Activated CD4-positive, alpha-beta memory T cell treated with anti-CD3 and anti-CD28 coated beads, Interleukin-2, amount 10 ng/mL, durations not matched to agents 7 days and 5 days (primary cell): Measurements from ENCODE around the gene MLC1. TPM values are rescaled to one million over a fixed set of nuclear protein-coding genes. Genes with fewer than 3 reads are reported as not detected.

Source experiments
- CTCF ChIA-PET: fragments of 350-600 bp; sonication (Branson Sonifier 250); formaldehyde crosslinking; loops from one replicate; lab custom pipeline; 2021; ENCODE audit warnings: antibody characterized with exemption, inconsistent platforms; lab: Charles Lee
- POLR2A ChIA-PET: fragments of 350-600 bp; sonication (Branson Sonifier 250); formaldehyde crosslinking; loops from one replicate; lab custom pipeline; 2021; ENCODE audit warnings: antibody characterized with exemption; lab: Charles Lee
- DNase-seq: peaks from one replicate; pipeline ENCODE4 v3.0.0-alpha.2; 2020
- H3K27ac Mint-ChIP-seq: one replicate; pipeline ENCODE4 v1.8.0; 2021; ENCODE audit warnings: mild to moderate bottlenecking, mixed read lengths
- H3K27me3 Mint-ChIP-seq: one replicate; pipeline ENCODE4 v1.8.0; 2021; ENCODE audit warnings: mixed read lengths
- H3K36me3 Mint-ChIP-seq: one replicate; pipeline ENCODE4 v1.8.0; 2021; ENCODE audit warnings: low read depth, mixed read lengths
- H3K4me1 Mint-ChIP-seq: one replicate; pipeline ENCODE4 v1.8.0; 2021; ENCODE audit warnings: mixed read lengths
- H3K4me3 Mint-ChIP-seq: one replicate; pipeline ENCODE4 v1.8.0; 2021; ENCODE audit warnings: mild to moderate bottlenecking, mixed read lengths
- H3K9me3 Mint-ChIP-seq: one replicate; pipeline ENCODE4 v1.8.0; 2021; ENCODE audit warnings: mixed read lengths
- total RNA-seq, 2 experiments: library from RNA; stranded (reverse); gene quantifications; one replicate each; pipeline ENCODE4 v1.2.3, GENCODE V29; 2021

Gene MLC1
- total RNA-seq, 2 experiments from 2014 or later = 0.30 to 0.50 TPM

DNA sequence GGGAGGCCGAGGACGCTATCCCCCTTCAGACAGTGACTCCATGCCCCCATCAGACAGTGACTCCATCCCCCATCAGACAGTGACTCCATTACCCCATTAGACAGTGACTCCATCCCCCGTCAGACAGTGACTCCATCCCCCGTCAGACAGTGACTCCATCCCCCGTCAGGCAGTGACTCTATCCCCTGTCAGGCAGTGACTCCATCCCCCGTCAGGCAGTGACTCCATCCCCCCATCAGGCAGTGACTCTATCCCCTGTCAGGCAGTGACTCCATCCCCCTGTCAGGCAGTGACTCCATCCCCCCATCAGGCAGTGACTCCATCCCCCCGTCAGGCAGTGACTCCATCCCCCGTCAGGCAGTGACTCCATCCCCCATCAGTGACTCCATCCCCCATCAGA, 18.0 kb downstream of the MLC1 start:
- H3K36me3 Mint-ChIP-seq = no peaks in the 10 kb centered on the region
- ChIA-PET POLR2A (no interaction called here), CTCF (interaction anchor here (0.5 kb wide), 1 partner anchor 21 kb away, joined by 3 read pairs; no protein-coding TSS in a partner anchor)
- no peaks in the 10 kb centered on the region for H3K27me3 Mint-ChIP-seq
- H3K4me3 Mint-ChIP-seq = no peak overlapping the region
- DNase-seq = no peak
- H3K27ac Mint-ChIP-seq = no peak overlapping the region
- no peaks in the 10 kb centered on the region for H3K9me3 Mint-ChIP-seq
- no peaks in the 10 kb centered on the region for H3K4me1 Mint-ChIP-seq

DNA sequence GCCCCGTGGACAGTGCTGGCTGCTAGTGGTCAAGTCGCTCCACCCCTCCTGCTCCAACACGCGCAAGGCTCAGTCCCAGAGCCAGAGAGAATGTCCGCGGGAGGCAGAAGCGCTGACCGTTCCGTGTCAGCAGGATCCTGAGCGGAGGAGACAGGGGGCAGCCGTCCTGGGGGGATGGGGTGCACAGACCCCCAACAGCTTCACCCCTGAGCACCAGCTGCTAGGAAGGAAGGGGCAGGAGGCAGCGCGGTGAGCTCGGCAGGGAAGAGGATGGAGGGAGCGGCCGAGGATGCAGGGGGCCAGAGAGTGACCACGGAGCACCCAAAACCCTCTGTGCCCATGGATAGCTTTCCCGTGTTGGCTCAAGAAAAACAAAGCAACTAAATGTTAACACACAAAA, 20.8 kb downstream of the MLC1 start:
- Mint-ChIP-seq H3K4me3 (no peak overlapping the region), H3K36me3 (no peaks in the 10 kb centered on the region), H3K9me3 (no peaks in the 10 kb centered on the region), H3K4me1 (no peaks in the 10 kb centered on the region), H3K27ac (no peak overlapping the region), H3K27me3 (peaks cover 7% of the 10 kb centered on the region)
- ChIA-PET CTCF (interaction anchor here (1.8 kb wide), 1 partner anchor 11 kb away, joined by 3 read pairs; no protein-coding TSS in a partner anchor), POLR2A (no interaction called here)
- no peak for DNase-seq

DNA sequence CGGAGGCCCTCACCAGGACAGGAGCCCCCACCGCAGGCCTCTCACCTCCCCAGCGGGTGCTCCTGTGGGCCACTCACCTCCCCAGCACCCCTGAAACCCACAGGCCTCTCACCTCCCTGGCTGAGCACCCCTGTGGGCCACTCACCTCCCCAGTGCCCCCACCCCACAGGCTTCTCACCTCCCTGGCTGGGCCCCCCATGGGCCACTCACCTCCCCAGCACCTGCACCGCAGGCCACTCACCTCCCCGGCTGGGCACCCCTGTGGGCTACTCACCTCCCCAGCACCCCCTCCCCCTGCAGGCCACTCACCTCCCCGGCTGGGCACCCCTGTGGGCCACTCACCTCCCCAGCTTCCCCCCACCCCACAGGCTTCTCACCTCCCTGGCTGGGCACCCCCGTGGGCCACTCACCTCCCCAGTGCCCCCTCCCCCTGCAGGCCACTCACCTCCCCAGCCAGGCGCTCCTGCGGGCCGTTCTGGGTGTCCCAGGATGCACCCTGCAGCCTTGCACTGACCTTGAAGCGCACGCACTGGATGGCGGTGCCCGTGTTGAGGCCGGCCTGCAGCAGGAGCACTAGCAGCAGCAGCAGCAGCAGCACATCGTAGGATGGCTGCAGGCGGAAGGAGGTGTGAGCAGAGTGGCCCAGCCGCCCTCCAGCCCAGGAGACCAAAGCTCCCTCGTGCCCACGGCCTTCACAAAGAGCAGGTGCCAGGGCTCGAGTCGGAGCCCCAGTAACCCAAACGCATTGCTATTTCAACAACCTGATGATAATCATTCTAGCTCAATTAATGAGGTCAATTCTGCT, 21.4 kb downstream of the MLC1 start:
- Mint-ChIP-seq H3K36me3 (no peaks in the 10 kb centered on the region), H3K4me3 (no peak overlapping the region), H3K9me3 (no peaks in the 10 kb centered on the region), H3K27me3 (peaks cover 12% of the 10 kb centered on the region), H3K27ac (no peak overlapping the region), H3K4me1 (no peaks in the 10 kb centered on the region)
- ChIA-PET CTCF (interaction anchor here (1.8 kb wide), 1 partner anchor 10 kb away, joined by 3 read pairs; no protein-coding TSS in a partner anchor), POLR2A (no interaction called here)
- no peak for DNase-seq

DNA sequence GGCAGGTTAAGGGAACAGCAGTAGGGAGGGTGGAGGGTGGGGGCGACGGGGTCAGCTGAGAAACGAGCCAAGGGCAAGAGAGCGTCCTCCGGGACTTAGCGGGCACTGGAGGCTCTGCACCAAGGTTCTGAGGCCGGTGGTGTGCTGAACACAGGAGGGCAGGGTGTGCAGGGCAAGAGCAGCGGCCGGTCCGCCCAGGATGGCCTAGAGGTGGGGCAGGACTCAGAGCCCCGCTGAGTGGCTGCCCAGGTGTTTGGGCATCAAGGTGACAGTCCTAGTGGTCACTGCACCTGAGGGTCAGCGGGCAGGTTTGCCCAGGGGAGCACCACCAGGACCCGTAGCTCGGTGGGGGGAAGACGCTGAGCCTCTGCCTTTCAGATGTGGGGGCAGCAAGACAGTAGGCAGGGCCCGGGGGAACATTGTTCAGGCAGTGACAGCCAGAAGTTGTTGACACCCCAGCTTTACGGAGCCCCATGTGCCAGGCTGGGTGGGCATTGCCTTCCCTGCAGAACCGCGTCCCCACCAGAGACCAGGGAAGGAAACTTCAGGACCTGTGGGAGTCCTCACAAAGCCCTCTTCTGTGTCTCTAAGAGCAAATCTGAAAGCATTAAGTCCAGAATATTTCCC, 22.6 kb downstream of the MLC1 start:
- DNase-seq = no peak
- CTCF ChIA-PET = no interaction called here
- no peak overlapping the region for H3K4me3 Mint-ChIP-seq
- no peak overlapping the region for H3K27ac Mint-ChIP-seq
- no peaks in the 10 kb centered on the region for H3K9me3 Mint-ChIP-seq
- no peaks in the 10 kb centered on the region for H3K4me1 Mint-ChIP-seq
- H3K27me3 Mint-ChIP-seq = peaks cover 14% of the 10 kb centered on the region
- no peaks in the 10 kb centered on the region for H3K36me3 Mint-ChIP-seq
- POLR2A ChIA-PET = no interaction called here

DNA sequence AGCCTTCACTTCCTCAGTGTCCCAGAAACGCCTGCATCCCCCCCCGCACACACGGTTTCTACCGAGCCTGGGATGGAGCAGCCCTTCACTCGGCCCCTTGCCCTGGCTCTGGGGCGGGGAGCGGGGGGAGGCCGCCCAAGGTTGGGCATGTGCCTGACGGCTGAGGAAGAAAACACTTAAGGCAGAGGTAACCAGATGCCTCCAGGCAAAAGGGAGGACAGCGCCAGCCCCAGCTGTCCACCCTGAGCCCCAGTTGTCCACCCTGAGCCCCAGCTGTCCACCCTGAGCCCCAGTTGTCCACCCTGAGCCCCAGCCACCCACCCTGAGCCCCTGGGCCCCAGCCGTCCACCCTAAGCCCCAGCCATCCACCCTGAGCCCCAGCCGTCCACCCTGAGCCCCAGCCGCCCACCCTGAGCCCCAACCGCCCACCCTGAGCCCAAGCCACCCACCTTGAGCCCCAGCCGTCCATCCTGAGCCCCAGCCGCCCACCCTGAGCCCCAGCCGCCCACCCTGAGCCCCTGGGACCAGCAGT, 23.3 kb downstream of the MLC1 start:
- H3K4me1 Mint-ChIP-seq = no peaks in the 10 kb centered on the region
- peaks cover 15% of the 10 kb centered on the region for H3K27me3 Mint-ChIP-seq
- CTCF ChIA-PET = no interaction called here
- no peaks in the 10 kb centered on the region for H3K36me3 Mint-ChIP-seq
- no peak overlapping the region for H3K4me3 Mint-ChIP-seq
- no peaks in the 10 kb centered on the region for H3K9me3 Mint-ChIP-seq
- no peak overlapping the region for H3K27ac Mint-ChIP-seq
- POLR2A ChIA-PET = no interaction called here
- no peak for DNase-seq

DNA sequence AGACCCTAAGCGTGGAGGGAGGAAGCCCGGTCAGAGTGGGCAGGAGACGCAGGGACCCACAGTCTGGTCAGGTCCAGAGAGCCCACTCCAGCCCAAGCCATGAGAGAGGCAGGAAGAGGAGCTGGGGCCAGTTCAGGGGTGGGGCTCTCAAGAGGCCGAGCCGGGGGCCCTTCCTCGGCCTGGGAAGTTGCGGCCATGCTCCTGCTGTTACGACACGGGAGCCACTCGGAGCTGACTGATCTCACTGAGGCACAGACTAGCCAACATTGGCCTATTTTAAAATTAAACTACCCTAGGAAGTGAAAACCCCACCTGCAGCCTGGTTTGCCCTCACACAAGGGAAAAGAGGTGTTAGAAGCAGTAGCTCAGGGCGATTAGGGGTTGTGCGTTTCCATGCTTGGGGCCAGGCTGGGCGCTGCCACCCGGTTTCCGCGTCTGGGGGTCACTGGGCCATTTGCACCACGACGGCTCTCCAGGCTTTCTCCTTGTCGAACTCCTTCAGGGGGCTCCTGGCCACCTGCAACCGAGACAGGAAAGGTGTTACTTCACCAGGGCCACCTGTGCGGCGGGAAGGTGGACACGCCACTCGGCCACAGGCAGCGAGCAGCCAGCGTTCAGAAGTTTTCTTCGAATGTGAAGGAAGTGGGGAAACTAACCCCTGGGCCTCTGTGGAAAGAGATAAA, 23.9 kb downstream of the MLC1 start:
- no peak overlapping the region for H3K27ac Mint-ChIP-seq
- CTCF ChIA-PET = no interaction called here
- peaks cover 15% of the 10 kb centered on the region for H3K27me3 Mint-ChIP-seq
- no peaks in the 10 kb centered on the region for H3K9me3 Mint-ChIP-seq
- no peaks in the 10 kb centered on the region for H3K4me1 Mint-ChIP-seq
- no peak for DNase-seq
- no peak overlapping the region for H3K4me3 Mint-ChIP-seq
- H3K36me3 Mint-ChIP-seq = no peaks in the 10 kb centered on the region
- POLR2A ChIA-PET = no interaction called here

DNA sequence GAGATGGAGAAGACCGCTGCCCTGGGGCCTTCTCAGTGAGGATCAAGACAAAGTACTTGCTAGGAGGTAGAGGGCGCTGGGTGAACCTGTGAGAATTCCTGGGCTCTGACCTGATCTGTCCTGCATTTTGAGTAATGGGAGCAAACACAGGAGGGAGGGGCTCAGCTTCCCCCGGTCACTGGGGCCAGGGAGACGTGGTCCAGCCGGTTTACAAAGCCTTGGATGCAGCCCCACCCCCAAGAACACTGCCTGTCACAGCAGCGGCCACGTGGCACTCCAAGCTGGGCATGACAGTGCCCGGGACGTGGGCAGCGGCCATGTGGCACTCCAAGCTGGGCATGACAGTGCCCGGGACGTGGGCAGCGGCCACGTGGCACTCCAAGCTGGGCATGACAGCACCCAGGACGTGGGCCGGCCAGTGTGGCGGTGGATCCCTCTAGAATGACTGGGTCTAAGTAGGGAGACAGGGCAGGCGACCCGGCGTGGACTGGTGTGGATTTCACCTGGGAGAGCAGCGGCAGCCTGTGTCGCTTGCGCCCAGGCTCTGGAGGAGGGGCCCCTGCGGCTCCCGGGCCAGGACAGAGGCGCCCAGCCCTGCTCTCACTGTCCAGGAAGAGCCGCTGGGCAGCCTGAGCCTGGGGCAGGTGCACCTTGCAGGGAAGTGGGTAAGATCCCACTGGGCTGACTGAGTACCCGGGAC, 24.6 kb downstream of the MLC1 start:
- no peaks in the 10 kb centered on the region for H3K9me3 Mint-ChIP-seq
- peaks cover 17% of the 10 kb centered on the region for H3K27me3 Mint-ChIP-seq
- CTCF ChIA-PET = no interaction called here
- H3K36me3 Mint-ChIP-seq = no peaks in the 10 kb centered on the region
- H3K4me3 Mint-ChIP-seq = no peak overlapping the region
- no peaks in the 10 kb centered on the region for H3K4me1 Mint-ChIP-seq
- H3K27ac Mint-ChIP-seq = no peak overlapping the region
- DNase-seq = no peak
- POLR2A ChIA-PET = no interaction called here

DNA sequence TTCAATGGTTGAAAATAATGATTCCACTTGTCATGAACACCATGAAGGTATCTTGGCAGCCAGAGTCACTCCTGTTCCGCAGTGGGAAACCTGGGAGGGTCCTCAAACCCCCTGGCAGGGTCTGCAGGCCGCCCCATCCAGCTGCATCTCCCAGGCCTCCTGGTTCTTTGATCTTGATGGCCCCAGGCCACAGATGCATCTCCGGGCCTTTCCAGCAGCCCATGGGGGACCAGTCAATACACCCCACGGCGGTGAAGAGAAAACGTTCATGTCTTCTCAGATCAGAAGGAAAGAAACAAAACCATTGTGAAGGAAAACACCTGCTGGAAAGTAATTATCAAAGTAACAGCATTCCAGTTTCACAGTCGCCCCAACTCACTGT, 25.4 kb downstream of the MLC1 start:
- Mint-ChIP-seq H3K4me1 (no peaks in the 10 kb centered on the region), H3K9me3 (no peaks in the 10 kb centered on the region), H3K27ac (no peak overlapping the region), H3K36me3 (no peaks in the 10 kb centered on the region), H3K27me3 (peaks cover 17% of the 10 kb centered on the region), H3K4me3 (no peak overlapping the region)
- DNase-seq = no peak
- CTCF ChIA-PET = no interaction called here
- POLR2A ChIA-PET = no interaction called here

DNA sequence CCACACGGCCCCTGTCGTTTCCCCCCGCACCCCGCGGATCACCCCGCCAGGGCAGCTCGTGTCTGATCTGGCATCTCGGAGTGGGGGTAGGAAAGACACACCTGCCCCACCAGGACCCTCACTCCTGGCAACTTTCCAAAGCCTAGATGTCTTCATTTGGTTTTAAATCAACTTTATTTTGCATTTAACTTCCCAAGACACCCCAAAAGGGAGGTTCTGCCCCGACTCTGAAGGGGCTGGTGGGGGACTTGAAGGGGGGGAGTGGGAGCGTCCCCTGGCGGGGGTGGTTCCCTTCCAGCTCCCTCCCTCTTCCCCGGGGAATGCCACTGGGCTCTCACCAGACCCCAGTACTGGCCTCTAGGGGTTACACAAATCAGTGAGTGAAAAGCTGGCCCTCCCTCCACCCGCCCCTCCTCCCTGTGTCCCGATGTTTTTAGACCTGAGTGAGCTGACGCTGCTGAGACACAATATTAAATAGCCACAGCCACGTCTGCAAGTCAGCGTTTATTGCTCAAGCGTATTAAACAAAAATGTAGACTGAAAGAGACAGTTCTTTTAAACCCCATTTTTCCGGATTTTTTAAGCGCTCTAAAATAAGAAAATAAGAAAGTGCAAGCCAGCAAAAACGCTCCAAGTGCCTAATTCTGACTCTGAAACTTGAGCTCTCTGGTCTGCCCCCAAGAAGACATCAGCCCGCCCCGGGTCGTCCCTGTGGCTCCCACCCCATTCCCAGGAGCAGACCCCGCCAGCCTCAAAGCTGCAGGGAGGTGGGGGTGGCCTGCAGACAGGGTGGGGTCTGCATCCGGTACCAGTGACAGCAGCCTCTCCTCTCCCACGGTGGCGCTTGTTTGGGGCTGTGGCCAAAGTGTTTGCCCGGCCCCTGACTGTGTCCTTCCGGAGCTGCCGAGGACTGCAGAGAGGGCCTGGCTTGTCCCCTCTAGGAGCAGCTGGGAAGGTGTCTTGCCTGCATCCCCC, 26.0 kb downstream of the MLC1 start:
- H3K4me1 Mint-ChIP-seq = no peaks in the 10 kb centered on the region
- no peaks in the 10 kb centered on the region for H3K36me3 Mint-ChIP-seq
- DNase-seq = no peak
- no peak overlapping the region for H3K27ac Mint-ChIP-seq
- no peak overlapping the region for H3K4me3 Mint-ChIP-seq
- peaks cover 17% of the 10 kb centered on the region for H3K27me3 Mint-ChIP-seq
- POLR2A ChIA-PET = no interaction called here
- H3K9me3 Mint-ChIP-seq = no peaks in the 10 kb centered on the region
- CTCF ChIA-PET = no interaction called here

DNA sequence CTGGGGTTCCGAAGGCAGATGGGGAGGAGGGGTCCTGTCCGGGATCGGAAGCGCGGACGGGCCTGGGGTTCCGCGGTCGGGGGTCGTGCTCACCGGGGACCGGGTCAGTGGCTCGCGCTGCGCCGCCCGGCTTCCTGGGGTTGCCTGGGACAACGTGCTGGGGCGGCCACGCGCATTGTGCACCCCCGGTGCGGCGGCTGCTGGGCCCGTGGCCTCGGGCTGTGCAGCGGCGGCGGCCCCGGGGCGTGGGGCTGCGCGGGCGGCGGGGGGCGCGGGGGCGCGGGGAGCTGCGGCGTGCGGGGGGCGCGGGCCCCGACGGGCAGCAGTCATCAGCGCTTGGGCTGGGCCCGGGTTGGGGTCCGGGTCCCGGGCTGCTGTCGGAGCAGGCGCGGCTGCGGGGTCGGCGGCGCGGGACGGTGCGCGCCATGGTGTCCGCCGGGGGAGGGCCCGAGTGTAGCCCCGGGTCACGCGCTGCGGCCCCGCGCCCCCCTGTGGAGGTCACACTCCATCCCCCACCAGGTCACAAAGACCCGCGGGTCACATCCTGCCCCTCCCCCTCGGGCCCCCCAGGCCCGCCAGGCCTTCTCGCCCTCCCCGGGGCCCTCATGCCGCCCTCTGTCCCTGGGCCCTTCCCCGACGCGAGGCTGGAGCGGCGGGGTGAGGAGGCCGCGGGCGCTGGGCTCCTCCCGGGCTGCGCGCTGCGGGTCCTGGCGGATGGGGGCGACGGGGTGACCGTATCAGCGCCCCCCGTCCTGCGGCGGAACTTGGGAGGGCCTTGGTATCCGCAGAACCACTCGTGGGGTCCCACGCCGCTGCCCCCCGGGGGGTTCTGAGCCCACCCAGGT, 26.9 kb downstream of the MLC1 start, which contains the start of gene TTLL8:
TSS of gene TTLL8 (minus strand) at position 238 of the 845 bp plus-strand sequence.
- Mint-ChIP-seq H3K4me1 (no peaks in the 10 kb centered on the region), H3K9me3 (peaks cover 5% of the 10 kb centered on the region)
- CTCF ChIA-PET = no interaction called here

DNA sequence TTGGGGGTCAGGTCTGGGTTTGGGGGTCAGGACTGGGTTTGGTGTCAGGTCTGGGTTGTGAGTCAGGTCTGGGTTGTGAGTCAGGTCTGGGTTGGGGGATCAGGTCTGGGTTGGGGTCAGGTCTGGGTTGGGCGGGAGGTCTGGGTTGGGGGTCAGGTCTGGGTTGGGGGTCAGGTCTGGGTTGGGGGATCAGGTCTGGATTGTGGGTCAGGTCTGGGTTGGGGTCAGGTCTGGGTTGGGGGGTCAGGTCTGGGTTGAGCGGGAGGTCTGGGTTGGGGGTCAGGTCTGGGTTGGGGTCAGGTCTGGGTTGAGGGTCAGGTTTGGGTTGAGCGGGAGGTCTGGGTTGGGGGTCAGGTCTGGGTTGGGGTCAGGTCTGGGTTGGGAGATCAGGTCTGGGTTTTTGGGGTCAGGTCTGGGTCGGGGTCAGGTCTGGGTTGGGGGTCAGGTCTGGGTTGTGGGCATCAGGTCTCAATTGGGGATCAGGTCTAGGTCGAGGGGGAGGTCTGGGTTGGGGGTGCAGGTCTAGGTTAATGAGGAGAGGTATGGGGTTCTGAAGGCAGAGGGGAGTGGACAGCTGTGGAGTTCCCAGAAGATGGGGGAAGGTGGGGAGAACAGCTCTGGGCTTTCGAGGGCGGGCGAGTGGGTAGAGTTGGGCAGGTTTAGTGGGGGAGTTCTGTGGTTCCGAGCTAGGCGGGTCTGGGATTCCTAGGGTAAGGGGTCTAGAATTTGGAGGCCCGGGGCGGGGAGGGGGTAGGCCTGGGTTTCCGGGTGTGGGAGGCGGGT, 27.8 kb downstream of the MLC1 start:
- Mint-ChIP-seq H3K27me3 (peaks cover 17% of the 10 kb centered on the region), H3K27ac (no peak overlapping the region), H3K36me3 (no peaks in the 10 kb centered on the region), H3K4me3 (no peak overlapping the region), H3K4me1 (no peaks in the 10 kb centered on the region), H3K9me3 (peaks cover 5% of the 10 kb centered on the region)
- no peak for DNase-seq
- ChIA-PET POLR2A (no interaction called here), CTCF (no interaction called here)

More for the DNA sequence above, 26.9 kb downstream of the MLC1 start, which contains the start of gene TTLL8:
- Mint-ChIP-seq H3K4me3 (no peak within 1 kb of the TSS), H3K27me3 (peaks cover 17% of the 10 kb centered on the region), H3K36me3 (no peaks in the 10 kb centered on the region), H3K27ac (no peak within 1 kb of the TSS)
- POLR2A ChIA-PET = no interaction called here
- DNase-seq = no peak
